GM19025 (cell line): Measurements from ENCODE around the gene FAM184B.

Experiments used
- ATAC-seq: cut with Tn5 transposase; IDR thresholded peaks from one replicate; pipeline ENCODE4 v1.9.1; 2021; ENCODE audit warnings: mild to moderate bottlenecking, low read depth, moderate library complexity; ENCODE audit not compliant: unreplicated experiment

Gene FAM184B

DNA sequence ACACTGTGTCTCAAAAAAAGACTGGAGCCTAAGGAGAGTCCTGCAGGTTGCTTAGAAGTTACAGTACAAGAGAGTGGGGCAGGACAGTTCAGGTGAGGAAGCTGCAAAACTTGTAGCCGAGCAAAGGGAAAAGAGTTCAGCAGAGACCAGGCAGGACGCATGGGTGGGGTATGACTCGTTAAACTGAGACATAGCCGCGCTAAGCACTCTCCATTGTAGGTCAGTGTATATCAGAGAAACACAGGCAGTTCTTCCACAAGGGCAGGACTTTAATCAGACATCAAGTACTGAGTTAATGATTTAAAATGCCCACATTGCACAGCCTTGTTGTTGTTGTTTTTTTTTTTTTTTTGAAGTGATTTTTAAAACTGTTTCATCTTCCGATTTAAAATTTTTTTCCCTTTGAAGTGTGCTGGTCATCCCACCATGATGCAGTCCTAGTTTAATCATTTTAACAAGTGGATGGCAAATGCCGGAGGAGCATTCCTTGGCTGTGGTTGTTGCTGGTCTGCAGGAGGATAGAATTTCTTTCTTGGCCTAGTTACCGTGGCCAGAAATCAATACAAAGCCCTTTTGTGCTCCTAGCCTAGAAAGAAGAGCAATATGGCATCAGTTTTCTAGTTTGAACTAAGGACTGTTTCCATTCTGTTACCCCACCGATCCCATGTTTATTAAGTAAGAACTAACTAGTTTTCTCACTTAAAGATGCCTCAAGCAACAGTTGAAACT lies 194.2 kb downstream of the FAM184B start:
- ATAC-seq, result no peak

DNA sequence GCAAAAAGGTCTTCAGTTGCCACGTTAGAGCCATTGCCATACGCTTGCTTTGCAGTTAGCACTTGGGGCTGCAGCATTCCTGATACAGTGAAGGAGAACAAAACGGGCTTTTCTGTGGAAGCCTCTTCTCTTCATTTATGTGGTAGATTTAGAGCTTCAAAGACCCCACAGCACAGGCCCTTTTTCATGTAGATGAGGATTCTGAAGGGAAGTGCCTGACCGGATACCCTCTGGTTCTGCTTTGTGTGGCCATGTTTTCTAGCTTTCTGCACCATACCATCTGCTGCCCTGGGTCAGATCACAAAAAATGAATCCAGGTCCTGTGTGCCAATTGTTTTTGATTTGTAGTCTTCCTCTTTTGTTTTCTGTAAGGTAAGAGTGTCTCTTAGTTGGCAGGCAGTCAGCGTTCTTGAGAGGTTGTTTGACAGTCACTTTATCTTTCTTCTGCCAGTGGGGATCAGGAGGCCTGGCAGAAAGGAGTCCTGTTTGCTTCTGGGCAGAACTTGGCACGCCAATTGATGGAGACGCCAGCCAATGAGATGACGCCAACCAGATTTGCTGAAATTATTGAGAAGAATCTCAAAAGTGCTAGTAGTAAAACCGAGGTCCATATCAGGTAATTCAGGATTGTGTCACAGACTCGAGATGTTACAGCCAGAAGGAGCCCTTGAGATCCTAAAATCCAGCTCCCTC lies 196.8 kb downstream of the FAM184B start:
- ATAC-seq, result no peak

DNA sequence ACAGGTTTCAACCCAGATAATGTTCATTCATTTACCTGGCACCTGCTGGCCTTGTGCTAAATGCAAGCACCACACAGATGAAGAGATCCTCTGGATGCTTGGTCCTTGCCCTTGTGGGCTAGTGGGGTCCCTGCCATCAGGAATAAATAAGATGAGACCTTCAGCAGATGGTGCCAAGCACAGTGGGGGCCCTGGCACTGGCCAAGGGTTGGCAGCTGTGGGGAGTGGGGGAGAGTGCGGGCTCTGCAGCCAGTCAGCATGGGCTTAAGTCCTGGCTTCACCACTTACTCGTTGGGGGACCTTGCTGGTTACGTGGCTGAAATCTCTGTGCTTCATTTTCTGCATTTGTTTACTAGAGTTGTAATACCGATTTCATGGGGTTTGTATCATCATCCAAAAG lies 197.5 kb downstream of the FAM184B start:
- no peak for ATAC-seq

DNA sequence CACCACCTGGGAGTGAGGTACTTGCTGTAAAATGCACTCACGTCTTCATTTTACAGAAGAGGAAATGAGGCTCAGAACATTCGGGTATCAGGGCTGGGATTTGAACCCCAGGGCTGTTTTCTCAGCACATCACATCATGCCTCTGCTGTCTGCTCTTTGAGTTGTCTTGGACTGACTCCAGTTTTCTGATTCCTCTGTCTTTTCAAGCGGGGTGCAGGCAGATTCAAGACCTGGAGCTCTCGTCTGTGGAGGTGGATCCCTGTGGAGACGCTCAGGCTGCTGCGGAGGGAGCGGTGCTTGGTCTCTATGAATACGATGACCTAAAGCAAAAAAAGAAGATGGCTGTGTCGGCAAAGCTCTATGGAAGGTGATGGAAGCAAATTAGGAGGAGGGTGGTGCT lies 198.1 kb downstream of the FAM184B start:
- ATAC-seq, result no peak

DNA sequence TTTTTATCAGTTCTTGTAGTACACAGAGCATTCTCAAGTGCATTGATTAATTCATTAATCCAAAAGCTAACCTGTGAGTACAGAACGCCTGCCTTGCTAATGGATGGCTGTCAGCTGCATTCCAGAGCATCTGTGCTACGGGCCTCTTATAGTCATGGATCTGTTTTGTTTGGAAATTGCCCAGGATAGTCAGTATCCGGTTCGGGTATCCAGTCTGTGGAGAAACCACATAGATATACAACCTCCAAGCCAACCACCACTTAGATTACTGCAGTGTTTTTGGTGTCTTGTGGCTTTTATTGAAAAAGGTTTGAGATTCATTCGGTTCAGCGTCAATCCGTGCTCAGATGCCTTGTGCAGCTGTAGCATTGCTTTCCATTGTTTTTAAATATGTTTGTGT lies 200.5 kb downstream of the FAM184B start:
- no peak for ATAC-seq
